Measurements from ENCODE around the gene VSIG4.
"Not testable (repeated sequence)": the region's sequence is repeated elsewhere in the genome, so short reads cannot be mapped to it uniquely, and the experiment has no call there.

VSIG4 gene
- long read RNA-seq, donor 1, partial matches to known transcripts: 0 of 2 reads
- long read RNA-seq, donor 1, other reads (novel, unspliced or antisense): 0 of 2 reads
- long read RNA-seq, donor 2, partial matches to known transcripts: 0 of 2 reads
- long read RNA-seq, donor 2, other reads (novel, unspliced or antisense): 0 of 2 reads
- long read RNA-seq, donor 3: 0 reads
- long read RNA-seq, donor 4: 0 reads
- long read RNA-seq, donor 5: 0 reads
- long read RNA-seq, donor 6: 0 reads
- long read RNA-seq, donor 7, partial matches to known transcripts: 0 of 2 reads
- long read RNA-seq, donor 7, other reads (novel, unspliced or antisense): 0 of 2 reads
- long read RNA-seq, donor 8: 0 reads

- DNase-seq: no peak
Observed at GRCh38 chrX:66039944-66040343, at the start of gene VSIG4. TSS of gene VSIG4 (minus strand) at chrX:66040080. CDS start at chrX:66039998, 82 bp downstream.

- no peak for DNase-seq
Observed at GRCh38 chrX:66076801-66077200, 36.9 kb upstream of the VSIG4 start.

GRCh38 chrX:66074920-66075879 is 35.3 kb upstream of the VSIG4 start:
- no peak for DNase-seq

GRCh38 chrX:66071126-66071525 is 31.2 kb upstream of the VSIG4 start:
- no peak for DNase-seq

GRCh38 chrX:66064261-66064660 is 24.4 kb upstream of the VSIG4 start:
- DNase-seq: no peak

GRCh38 chrX:66057019-66057418 is 17.1 kb upstream of the VSIG4 start:
- not testable (repeated sequence) for DNase-seq

GRCh38 chrX:66054978-66055377 is 15.1 kb upstream of the VSIG4 start:
- no peak for DNase-seq

- DNase-seq: no peak
Observed at GRCh38 chrX:66053414-66053813, 13.5 kb upstream of the VSIG4 start.

- no peak for DNase-seq
Observed at GRCh38 chrX:66051980-66052379, 12.1 kb upstream of the VSIG4 start.

- no peak for DNase-seq
Observed at GRCh38 chrX:66050140-66050569, 10.3 kb upstream of the VSIG4 start.

- no peak for DNase-seq
Observed at GRCh38 chrX:66049056-66049455, 9.2 kb upstream of the VSIG4 start.

GRCh38 chrX:66046612-66047235 is 6.8 kb upstream of the VSIG4 start:
- DNase-seq: no peak

GRCh38 chrX:66045894-66046293 is 6.0 kb upstream of the VSIG4 start:
- DNase-seq: no peak

GRCh38 chrX:66043584-66043983 is 3.7 kb upstream of the VSIG4 start:
- no peak for DNase-seq

- DNase-seq: no peak
Observed at GRCh38 chrX:66042307-66043077, 2.6 kb upstream of the VSIG4 start.

GRCh38 chrX:66038115-66038514 is 1.8 kb downstream of the VSIG4 start:
- DNase-seq: no peak

GRCh38 chrX:66036231-66036630 is 3.6 kb downstream of the VSIG4 start:
- DNase-seq: no peak

- DNase-seq: no peak
Observed at GRCh38 chrX:66035667-66036066, 4.2 kb downstream of the VSIG4 start.

- no peak for DNase-seq
Observed at GRCh38 chrX:66030505-66031317, 9.2 kb downstream of the VSIG4 start.

GRCh38 chrX:66028936-66029335 is 10.9 kb downstream of the VSIG4 start:
- no peak for DNase-seq

- no peak for DNase-seq
Observed at GRCh38 chrX:66024570-66024969, 15.3 kb downstream of the VSIG4 start.
